GM19025 (cell line): Measurements from ENCODE around the gene RNF208.

Source experiments
- ATAC-seq: cut with Tn5 transposase; IDR thresholded peaks from one replicate; pipeline ENCODE4 v1.9.1; 2021; ENCODE audit warnings: mild to moderate bottlenecking, low read depth, moderate library complexity; ENCODE audit not compliant: unreplicated experiment

Gene RNF208

DNA sequence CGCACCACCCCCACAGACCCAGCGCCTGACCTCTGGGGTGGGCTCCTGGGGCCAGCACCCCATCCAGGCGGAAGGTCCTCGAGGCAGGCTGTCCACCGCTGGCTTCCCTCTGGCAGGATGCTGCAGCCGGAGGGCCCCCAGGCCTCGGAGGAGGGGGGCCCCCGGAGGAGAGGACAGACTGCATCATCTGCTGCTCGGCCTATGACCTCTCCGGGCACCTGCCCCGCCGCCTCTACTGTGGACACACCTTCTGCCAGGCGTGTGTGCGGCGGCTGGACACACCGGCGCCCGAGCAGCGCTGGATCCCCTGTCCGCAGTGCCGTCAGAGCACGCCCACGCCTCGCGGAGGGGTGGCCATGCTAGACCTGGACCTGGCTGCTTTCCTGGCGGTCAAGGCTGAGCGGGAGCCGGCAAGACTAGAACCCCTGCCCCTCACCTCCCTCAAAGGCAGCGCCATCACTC is 6.5 kb upstream of the RNF208 start:
- no peak for ATAC-seq

GRCh38 chr9:137227853-137228505 is 5.9 kb upstream of the RNF208 start:
- ATAC-seq, result no peak

- ATAC-seq, result no peak
Measured at GRCh38 chr9:137227054-137227852, 5.2 kb upstream of the RNF208 start, which contains the start of gene RNF224. Gene RNF224, plus strand, starts transcription at chr9:137227502. Its CDS starts 834 bp downstream, at chr9:137228336.

DNA sequence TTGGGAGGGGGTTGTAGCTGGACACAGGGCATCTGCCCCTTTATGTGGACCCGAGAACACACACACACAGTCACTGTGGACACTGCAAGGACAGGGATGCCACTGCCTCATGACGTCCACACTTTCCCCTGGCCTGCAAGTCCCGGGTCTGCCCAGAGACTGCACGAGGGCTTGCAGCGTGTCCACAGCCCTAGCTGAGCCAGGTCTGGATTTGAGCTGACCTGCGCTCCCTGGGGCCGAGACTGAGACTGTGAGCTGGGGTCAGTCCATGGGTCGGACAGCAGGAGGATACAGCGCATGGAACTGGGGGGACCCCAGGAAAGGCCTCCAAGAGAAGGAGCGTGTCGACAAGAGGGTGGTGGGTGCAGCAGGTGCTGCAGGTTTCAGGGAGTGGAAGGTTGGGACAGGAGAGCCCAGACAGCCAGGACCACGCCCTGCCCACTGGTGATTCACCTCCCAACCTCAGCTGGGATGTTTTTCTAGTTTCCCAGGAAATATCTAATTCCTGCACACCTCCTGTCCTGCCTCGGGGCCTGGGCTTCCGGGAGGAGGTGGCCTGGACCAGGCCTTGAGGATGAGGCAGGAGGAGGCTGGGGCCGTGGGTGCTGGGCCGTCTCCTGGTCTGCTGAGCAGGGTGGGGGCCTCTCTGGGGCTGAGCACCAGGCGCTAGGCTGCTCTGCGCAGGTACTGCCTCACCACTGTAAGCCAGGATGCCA is 4.5 kb upstream of the RNF208 start:
- ATAC-seq, result no peak

DNA sequence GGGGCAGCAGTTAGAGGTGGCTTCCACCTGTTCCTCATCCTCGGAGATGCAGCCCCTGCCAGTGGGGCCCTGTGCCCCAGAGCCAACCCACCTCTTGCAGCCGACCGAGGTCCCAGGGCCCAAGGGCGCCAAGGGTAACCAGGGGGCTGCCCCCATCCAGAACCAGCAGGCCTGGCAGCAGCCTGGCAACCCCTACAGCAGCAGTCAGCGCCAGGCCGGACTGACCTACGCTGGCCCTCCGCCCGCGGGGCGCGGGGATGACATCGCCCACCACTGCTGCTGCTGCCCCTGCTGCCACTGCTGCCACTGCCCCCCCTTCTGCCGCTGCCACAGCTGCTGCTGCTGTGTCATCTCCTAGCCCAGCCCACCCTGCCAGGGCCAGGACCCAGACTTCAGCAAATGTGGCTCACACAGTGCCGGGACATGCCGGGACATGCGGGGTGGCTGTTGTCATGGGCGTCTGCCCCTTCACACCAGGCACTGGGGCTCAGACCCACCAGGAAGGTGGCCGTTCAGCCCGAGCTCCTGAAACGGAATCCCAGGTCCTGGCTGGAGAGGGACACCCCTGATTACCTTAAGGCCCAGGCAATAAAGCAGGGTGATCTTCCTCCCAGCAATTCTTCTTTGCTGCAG is 3.8 kb upstream of the RNF208 start:
- no peak for ATAC-seq

DNA sequence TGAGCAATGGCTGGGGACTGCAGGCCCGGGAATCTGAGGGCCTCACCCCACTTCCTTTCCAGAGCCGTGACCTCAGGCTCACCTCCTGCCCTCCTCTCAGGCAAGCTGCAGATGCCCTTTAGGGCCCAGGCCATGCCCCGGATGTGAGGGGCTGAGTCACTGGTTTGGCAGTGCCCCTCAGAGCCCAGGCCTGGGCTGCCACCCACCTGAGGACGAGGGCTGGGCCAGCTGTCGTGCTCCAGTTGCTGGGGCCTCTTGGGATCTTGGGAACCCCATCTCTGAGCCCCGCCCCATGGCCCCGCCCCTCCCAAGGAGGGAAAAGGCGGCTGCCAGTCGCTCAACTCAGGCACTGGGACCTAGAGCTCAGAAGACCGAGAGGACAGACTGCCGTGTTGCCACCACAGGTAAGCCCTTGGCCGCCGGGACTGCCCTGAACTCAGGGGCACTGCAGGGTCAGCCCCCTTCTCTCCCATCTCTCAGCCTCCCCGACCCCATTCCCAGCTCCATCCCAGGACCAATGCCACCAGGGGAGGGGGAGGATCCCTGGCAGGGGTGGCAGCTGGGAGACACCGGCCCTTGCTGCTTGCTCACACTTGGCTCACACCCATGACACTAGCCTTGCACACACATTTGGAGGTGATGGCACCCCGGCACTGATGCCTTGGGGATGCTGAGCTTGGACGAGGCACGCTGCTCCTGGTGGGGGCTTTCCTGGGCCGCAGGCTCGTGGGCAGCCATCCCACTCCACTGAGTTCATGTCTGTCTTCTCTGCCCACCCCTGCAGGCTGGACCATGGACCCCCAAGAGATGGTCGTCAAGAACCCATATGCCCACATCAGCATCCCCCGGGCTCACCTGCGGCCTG is 3.0 kb upstream of the RNF208 start, which contains the start of gene CYSRT1:
CYSRT1 (plus strand) TSS at position 345 of the 865 bp plus-strand sequence; CDS start at position 793, 448 bp downstream.
- ATAC-seq, result no peak

DNA sequence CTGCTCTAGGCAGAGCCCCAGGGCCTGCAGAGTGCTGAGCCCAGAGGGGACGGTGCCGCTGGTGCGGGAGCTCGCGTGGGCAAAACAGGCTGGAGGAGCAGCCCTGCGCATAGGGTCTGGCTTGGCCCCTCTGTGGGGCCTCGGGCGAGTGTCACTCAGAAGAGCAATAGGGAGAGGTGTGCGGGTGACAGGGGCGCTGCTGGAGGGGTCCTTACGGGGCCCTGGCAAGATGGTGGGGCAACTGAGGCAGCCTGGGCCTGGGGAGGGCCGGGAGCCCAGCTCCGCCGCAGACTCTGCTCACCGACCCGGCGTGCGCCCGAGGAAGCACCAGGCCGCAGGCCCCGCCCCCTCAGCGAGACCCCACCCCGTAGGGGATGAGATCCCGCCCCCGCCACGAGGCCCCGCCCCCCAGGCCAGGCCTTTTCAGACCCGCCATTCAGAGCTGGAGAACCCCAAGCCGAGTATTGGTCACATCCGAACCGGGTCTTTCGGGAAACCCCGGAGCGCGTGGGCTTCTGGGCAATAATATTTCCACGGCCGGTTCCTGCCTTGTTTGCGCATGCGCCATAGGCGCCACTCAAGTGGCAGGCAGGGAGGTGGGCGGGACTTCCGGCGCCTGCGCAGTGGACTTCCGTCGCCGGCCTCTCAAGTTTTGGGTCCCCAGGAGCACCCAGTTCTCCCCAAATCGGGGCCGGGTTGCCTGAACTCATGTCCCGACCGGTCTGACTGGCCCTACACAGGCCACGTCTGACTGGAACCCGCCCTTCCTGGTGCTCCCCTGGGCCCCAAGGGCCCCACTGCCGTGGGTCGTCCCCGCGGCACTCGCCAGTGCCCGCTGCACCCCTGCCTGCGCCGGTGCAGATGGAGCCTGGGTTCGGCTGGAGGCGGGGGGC is 1.3 kb upstream of the RNF208 start:
- ATAC-seq, result peak; percentile 69

DNA sequence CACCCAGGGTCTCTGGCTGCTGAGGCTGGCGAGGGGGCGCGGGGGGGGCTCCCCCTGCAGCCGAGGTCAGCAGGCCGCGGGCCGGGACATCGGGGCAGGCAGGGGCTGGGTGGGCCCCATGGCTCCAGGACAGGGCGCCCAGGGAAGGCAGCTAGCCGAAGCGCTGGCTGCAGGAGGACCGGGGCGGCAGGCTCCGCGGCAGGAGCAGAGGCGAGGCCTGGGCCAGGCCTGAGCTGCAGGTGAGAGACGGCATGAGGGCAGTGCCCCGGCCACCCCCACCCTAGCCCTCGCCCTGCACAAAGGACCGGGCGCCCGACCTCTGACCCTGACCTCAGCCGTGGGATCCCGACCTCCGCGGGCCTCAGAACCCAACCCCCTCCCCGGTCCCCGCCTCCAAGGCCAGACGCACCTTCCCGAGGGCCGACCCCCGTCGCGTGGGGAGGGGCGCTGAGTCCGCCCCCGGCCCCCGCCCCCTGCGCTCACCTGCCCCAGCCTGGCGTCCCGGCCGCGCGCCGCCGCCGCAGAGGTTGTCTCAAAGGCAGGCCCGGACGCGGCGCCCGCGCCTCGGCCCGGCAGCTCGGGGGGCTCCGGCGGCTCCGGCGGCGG is 431 bp downstream of the RNF208 start:
- no peak for ATAC-seq

DNA sequence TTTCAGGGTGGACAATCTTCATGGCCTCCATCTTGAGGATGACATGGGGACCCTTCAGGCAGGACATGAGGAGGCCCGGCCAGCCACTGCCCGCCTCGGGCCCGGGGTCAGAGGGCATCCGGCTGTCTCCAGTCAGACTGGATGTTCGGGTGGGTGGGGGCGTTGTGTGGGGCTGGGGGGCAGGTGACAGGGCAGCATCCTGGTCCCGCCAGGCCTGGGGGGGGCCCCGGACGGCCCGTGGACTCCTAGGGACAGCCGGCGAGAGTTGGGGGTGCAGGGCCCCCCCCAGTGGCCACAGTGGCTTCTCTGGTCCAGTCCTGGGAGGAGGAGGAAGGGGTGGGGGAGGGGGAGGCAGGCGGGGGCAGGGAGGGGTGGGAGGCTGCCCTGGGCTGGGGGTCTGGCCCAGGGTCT is 940 bp downstream of the RNF208 start:
- no peak for ATAC-seq

- ATAC-seq, result no peak
Measured at GRCh38 chr9:137220317-137221094, 1.5 kb downstream of the RNF208 start.

- ATAC-seq, result no peak
Measured at GRCh38 chr9:137219757-137220316, 2.2 kb downstream of the RNF208 start.

- no peak for ATAC-seq
Measured at GRCh38 chr9:137218754-137219271, 3.2 kb downstream of the RNF208 start.

- no peak for ATAC-seq
Measured at GRCh38 chr9:137218212-137218753, 3.8 kb downstream of the RNF208 start.

- no peak for ATAC-seq
Measured at GRCh38 chr9:137217276-137218211, 4.5 kb downstream of the RNF208 start.

DNA sequence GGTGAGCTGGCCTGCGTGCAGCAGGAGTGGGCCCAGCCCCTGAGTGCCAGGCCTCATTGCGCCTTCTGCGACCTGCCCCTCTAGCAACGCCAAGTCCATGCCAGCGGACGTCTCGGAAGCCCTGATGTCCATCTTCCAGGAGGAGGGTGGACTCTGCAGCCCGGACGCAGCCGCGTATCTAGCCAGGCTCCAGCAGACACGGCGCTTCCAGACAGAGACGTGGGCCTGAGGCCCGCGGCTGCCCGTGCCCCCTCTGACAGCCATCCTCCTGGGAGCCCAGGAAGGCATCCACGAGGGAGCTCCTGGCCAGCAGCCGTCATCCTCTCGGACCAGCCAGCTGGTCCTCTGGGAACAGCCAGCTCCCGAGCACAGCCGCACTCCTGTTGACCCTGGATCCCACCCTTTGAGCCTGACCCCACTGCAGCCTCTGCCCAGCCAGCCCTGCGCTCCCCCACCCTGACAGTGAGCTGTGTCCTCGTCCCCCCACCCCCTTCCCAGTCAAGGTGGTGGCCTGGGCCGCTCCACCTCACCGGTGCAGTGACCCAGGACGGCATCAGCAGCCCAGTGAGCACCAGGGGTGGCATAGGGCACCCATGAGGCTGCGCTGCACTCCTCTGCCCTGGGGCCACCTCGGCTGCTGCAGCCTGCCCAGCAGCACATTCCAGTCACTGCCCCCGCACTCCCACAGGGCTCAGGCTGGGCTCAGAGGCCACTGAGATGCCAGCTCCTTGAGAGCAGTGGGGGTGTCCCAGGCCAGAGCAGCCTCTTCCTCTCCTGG is 5.7 kb downstream of the RNF208 start:
- no peak for ATAC-seq
